ENCODE measurements around the gene PRRT2.
"Not testable (repeated sequence)": the region's sequence is repeated elsewhere in the genome, so short reads cannot be mapped to it uniquely, and the experiment has no call there.

PRRT2 gene

DNA sequence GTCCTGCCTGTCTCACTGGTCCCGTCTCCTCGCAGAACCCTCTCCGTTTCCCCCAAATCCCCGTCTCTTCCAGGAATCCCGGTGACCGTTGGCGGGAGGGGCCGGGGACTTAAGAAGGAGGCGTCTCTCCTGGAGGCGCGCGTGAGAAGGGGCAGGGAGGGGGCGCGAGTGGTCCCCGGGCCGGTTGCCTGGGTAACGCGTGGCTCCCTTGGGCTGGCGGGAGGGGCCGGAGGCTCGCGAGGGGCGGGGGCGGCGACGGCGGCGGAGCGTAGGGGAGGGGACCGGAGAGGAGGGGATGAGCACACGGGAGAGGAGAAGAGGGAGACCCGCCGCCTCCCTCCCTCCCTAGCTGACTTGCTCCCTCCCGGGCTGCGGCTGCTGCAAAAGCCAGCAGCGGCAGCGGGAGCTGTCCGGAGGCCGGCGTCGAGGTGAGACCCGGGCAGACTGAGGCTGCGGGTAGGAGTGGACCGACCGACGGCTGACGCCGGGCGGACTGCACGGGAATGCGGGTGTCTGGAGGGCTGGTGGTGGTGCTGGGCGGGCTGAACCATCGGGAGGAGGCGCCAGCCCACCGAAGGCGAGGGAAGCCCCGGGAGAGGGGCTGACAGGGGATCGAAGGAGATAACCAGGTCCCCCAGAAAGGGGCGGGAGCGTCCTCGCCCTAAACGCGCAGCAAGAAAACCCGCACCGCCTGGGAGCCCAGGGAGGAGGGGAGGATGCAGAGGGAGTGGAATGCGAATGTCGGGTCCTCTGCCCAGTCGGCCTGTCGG is at the start of gene PRRT2:
PRRT2 (plus strand) TSS at position 298 of the 770 bp plus-strand sequence. CDS start 862 bp downstream, outside the sequence.
- DNase-seq, result peak; percentile 14

DNA sequence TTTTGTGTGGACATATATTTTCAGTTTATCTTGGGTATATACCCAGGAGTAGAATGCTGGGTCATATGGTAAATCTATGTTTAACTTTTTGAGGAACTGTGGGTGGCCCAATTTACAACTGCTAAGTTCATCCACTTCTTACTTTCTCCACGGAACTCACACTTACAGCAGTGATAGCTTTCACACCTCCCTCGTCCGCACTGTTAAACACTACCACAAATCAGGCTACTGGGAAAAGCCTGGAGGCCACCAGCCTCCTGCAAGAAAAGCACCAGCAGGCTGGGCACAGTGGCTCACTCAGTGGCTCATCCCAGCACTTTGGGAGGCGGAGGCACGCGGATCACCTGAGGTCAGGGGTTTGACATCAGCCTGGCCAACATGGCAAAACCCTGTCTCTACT is 48.7 kb upstream of the PRRT2 start:
- no peak for DNase-seq

DNA sequence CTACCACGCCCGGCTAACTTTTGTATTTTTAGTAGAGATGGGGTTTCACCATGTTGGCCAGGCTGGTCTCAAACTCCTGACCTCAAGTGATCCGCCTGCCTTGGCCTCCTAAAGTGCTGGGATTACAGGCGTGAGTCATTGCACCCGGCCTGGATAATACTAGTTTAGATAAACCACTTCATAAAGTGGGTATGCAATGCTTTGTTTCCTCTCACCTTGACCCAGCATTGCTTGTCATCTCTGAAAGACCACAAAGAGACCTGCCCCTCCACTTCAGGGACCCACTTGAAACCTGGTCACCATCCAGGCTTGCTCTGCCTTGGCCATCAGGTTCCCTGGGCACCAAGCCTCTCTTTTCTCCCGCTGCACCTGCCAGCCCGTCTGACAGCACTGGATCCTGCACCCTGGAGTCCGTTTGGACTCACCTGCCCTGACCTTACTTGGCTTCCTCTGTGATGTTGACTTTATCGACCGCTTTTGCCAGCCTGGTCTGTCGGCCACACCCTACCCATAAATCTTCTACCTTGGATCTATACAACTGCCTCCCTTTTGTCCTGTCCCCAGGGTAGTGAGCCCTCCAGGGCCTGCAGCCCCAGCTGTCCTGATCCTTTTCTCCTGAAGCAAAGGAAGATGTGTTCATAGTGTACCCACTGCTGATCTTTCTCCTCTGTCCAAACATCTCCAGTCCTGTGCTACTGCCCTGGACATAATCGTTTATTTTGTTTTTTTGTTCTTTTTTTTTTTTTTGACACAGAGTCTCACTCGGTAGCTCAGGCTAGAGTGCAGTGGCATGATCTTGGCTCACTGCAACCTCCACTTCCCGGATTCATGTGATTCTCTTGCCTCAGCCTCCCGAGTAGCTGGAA is 46.6 kb upstream of the PRRT2 start:
- DNase-seq, result peak; percentile 4

DNA sequence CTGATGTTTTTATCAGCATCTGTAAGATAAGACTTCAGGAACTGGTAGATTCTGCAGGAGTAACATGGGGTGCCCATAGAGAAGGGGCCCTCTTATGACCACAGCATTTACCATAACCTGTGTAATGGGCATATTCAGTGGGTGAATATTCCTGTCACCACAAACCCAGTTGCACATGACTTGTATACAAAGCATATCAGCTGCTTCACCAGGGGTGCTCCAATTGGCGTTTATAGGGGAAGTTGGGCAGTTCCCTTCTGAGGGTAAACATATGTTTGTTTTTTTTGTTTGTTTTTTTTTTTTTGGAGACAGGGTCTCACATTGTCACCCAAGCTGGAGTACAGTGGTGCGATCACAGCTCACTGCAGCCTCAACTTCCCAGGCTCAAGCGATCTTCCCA is 45.4 kb upstream of the PRRT2 start:
- DNase-seq, result no peak

DNA sequence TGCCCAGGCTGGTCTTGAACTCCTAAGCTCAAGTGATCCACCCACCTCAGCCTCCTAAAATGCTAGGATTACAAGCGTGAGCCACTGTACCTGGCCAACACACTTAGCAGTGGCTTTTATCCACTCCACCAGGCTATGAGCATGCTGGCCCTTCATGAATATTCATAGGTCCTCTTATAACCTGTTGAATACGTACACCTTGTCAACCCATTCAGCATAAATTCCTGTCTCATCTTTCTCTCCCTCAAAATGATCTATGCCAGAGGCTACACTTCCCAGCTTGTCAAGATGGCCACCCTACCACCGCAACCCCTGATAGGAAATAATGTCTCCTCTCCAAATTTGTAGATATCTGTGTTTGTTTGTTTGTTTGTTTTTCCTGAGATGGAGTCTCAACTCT is 44.9 kb upstream of the PRRT2 start:
- DNase-seq, result no peak

GRCh38 chr16:29769507-29769906 is 42.5 kb upstream of the PRRT2 start:
- DNase-seq, result no peak

DNA sequence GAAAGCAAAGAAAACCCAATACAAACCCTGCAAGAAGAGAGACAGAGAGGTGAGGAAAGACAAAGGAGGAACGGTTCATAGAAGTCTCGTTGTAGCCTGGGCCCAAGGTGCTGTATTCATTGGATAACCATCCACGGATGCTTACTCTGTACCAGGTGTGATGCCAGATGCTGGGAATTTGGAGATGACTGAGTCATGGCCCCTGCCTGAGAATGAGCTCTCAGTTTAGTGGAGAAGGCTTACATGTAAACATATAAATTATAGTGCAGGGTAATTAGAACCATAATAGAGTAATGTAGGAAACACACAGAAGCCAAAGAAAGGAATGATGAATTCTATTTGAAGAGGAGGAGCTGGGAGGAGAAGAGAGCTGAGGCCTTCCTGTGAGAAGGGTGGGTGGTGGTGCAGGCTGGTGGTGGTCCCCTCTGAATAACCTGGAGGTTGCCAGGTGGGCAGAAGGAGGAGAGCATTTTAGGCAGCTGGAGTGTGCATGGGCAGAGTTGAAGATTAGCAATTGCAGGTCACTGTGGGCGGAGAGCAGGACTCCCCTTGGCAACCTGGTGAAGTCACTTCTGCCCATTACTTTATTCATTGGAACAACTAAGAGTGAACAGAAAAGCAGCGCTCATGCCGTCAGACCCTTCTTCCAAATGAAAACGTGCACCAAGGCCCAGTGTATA is 41.6 kb upstream of the PRRT2 start:
- DNase-seq, result peak; percentile 3

DNA sequence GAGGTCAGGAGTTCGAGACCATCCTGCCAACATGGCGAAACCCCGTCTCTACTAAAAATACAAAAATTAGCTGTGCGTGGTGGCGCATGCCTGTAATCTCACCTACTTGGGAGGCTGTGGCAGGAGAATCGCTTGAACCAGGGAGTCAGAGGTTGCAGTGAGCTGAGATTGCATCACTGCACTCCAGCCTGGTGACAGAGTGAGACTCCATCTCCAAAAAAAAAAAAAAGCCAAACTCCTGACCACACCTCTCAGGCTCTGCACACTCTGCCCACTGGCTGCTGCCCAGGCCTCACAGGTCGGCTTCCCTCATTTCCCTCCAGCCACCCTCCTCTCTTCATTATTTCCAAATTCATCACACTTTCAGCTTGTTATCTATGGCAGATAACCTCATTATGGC is 39.7 kb upstream of the PRRT2 start:
- not testable (repeated sequence) for DNase-seq

GRCh38 chr16:29774730-29775129 is 37.3 kb upstream of the PRRT2 start:
- no peak for DNase-seq

DNA sequence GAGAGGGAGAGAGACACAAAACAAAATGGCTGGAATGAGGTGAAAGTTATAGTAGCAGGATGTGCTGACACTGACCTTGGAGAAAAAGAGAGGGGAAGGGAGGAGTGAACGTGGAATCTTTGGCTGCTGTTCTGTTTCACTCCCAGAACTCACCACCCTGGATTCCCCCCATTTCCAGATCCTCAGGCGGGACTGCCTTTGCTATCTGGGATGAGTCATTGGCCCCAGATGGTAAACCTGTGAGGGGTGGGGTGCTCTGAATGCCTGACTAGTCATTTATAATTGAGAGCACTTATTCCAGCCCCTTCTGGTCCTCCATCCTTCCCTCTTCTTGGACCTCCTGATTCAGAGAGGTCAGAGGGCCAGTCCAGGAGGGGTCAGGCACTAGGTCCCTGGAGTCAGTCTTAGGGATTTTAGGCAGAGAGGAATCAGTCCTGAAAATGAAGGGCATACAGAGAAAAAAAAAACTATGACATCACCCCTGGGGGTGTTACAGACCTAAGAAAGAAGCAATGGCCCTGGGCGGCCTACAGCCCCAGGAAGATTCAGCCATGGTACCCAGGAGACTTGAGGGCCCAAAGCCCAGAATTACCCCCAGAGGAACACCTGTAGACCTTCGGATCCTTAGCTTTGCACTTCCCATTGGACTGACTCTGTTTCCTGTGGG is 36.1 kb upstream of the PRRT2 start:
- no peak for DNase-seq

GRCh38 chr16:29777576-29778350 is 34.2 kb upstream of the PRRT2 start, which contains the start of gene ZG16:
TSS of gene ZG16 (plus strand) at chr16:29778256. CDS start at chr16:29779267, 1,011 bp downstream.
- no peak for DNase-seq

DNA sequence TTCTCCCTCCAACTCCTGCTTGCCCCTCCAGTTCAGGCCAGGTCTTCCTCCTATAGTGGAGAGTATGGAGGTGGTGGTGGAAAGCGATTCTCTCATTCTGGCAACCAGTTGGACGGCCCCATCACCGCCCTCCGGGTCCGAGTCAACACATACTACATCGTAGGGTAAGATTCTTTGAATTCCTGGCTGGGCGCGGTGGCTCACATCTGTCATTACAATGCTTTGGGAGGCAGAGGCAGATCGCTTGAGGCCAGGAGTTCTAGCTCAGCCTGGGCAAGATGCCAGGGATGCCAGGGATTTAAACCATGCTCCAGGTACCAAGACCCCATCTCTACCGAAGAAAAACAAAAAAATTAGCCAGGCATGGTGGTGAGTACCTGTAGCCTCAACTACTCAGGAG is 32.5 kb upstream of the PRRT2 start:
- no peak for DNase-seq

- DNase-seq, result not testable (repeated sequence)
Observed at GRCh38 chr16:29783094-29783953, 28.7 kb upstream of the PRRT2 start.

DNA sequence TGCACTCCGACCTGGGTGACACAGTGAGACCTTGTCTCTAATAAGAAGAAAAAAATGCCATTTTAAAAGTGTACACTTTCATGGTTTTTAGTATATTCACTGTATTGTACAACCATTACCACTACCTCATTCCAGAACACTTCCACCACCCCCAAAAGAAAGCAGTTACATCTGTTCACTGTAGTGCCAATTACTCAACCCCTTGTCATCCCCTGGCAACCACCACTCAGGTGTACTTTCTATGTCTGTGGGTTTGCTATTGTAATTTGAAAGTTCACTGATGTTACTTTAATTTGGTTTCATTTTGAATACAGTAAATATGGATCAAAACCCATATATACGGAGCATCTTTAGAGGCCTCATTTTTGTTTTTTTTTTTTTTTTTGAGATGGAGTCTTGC is 27.8 kb upstream of the PRRT2 start:
- DNase-seq, result no peak

DNA sequence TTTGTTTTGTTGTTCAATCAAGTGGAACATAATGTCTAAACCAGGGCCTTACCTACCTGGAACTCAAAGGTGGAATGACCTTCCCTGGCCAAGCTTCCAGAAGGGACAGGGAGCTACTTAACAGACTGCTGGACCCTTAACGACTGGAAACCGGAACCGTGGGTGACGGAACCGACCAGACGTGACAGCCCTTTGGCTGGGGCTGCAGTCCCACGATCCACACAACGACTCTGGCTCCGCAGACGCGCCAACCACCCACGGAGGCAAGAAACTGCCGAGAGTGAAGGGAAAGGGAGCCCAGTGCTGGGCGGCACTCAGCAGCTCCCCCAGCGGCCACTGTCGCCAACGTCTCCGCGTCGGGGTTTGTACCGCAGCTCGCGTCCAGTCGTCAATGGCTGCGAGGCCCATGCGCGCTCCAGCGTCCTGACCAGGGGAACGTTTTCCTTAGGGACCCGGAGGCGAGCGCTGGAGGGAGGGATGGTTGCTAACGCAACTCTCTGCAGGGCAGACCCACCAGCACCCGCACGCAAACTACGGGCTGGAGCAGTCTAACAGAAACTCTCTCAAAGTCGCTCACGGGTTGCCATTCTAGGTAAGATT is 27.0 kb upstream of the PRRT2 start:
- DNase-seq, result no peak

GRCh38 chr16:29787155-29787554 is 24.8 kb upstream of the PRRT2 start:
- DNase-seq, result not testable (repeated sequence)

DNA sequence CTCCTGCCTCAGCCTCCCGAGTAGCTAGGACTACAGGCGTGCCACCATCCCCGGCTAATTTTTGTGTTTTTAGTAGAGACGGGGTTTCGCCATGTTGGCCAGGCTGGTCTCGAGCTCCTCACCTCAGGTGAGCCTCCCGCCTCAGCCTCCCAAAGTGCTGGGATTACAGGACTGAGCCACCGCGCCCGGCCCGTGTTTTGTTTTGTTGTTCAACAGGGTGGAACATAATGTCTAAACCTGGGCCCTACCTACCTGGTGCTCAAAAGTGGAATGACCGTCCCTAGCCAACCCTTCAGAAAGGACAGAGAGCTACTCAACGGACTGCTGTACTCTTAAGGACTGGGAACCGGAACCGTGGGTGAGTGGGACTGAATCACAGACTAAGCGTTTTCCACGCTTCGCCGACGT is 22.2 kb upstream of the PRRT2 start:
- DNase-seq, result no peak

- DNase-seq, result peak; percentile 91
Observed at GRCh38 chr16:29790183-29790948, 21.6 kb upstream of the PRRT2 start, which contains the start of gene KIF22. TSS of gene KIF22 (plus strand) at chr16:29790751. CDS start at chr16:29790760, 9 bp downstream.
